GM12872 (cell line): ENCODE measurements around the gene UBE3B.

Source experiments
- CTCF ChIP-seq: IDR thresholded peaks from 3 replicates; pipeline ENCODE4 v1.5.1; 2011; ENCODE audit warnings: low read depth, mild to moderate bottlenecking, low read length, moderate library complexity; ENCODE audit not compliant: insufficient read depth

Gene UBE3B

GRCh38 chr12:109487181-109488050, 10.0 kb downstream of the UBE3B start:
- no peak for TF ChIP-seq CTCF

- TF ChIP-seq CTCF, result no peak
Measured at GRCh38 chr12:109488051-109488665, 10.7 kb downstream of the UBE3B start.

GRCh38 chr12:109489016-109489954, 11.9 kb downstream of the UBE3B start:
- no peak for TF ChIP-seq CTCF

GRCh38 chr12:109489955-109490565, 12.6 kb downstream of the UBE3B start:
- TF ChIP-seq CTCF, result no peak

- TF ChIP-seq CTCF, result no peak
Measured at GRCh38 chr12:109491671-109492070, 14.2 kb downstream of the UBE3B start.

GRCh38 chr12:109492371-109492770, 14.9 kb downstream of the UBE3B start:
- TF ChIP-seq CTCF, result no peak
